Upper lobe of right lung (tissue), 1 donor: ENCODE data around the gene ZNF117. TPM values are rescaled to one million over a fixed set of nuclear protein-coding genes. Genes with fewer than 3 reads are reported as not detected.
"Not testable (repeated sequence)": the region's sequence is repeated elsewhere in the genome, so short reads cannot be mapped to it uniquely, and the experiment has no call there.

Source experiments
- ATAC-seq: fragments of 200-7000 bp; cut with Tn5 transposase; one replicate; pipeline ENCODE4 v1.9.1; 2020; ENCODE audit warnings: mild to moderate bottlenecking, moderate library complexity
- DNase-seq: peaks from one replicate; pipeline ENCODE4 v3.0.0-alpha.2; 2020
- H3K27ac ChIP-seq: fragments of 200-600 bp; one replicate; pipeline ENCODE4 v1.8.0; 2022
- H3K27me3 ChIP-seq: fragments of 200-600 bp; one replicate; pipeline ENCODE4 v1.8.0; 2022; ENCODE audit warnings: mild to moderate bottlenecking
- H3K36me3 ChIP-seq: fragments of 200-600 bp; one replicate; pipeline ENCODE4 v1.8.0; 2022
- H3K4me1 ChIP-seq: fragments of 200-600 bp; one replicate; pipeline ENCODE4 v1.8.0; 2022
- H3K4me3 ChIP-seq: fragments of 200-600 bp; one replicate; pipeline ENCODE4 v1.8.0; 2022; ENCODE audit warnings: mild to moderate bottlenecking
- H3K9me3 ChIP-seq: fragments of 200-600 bp; one replicate; pipeline ENCODE4 v1.8.0; 2022
- CTCF ChIP-seq: fragments of 200-600 bp; IDR thresholded peaks from one replicate; pipeline ENCODE4 v1.8.0; 2022; ENCODE audit warnings: antibody characterized with exemption
- intact Hi-C: fragments of 100-400 bp; cut with DNase I; formaldehyde crosslinking; loops from one replicate; pipeline ENCODE4 v1.11.0; 2022
- total RNA-seq: library from RNA; stranded (reverse); fragmentation: NEBNext Ultra II Directional; extraction: Animal tissue kit (Norgen Biotek cat#: 25700); gene quantifications from one replicate; pipeline ENCODE4 v1.2.1, GENCODE V29; 2021
- donor health status: DM: no; HTN: yes; CAD: no; lungs with severe emphysema.

ZNF117 gene
- total RNA-seq, 1 donor from 2014 or later, result 18.7 TPM

- Histone ChIP-seq H3K9me3 (no peaks in the 10 kb centered on the region), H3K27ac (no peak overlapping the region), H3K4me3 (no peak overlapping the region), H3K27me3 (peaks cover 19% of the 10 kb centered on the region), H3K4me1 (peaks cover 10% of the 10 kb centered on the region), H3K36me3 (no peaks in the 10 kb centered on the region)
- ATAC-seq (no peak), DNase-seq (no peak)
- no peak for TF ChIP-seq CTCF
- intact Hi-C loops, result no loop called here
Observed at GRCh38 chr7:64945503-64946175, 45.2 kb downstream of the ZNF117 start.

GRCh38 chr7:64944667-64945502, 46.0 kb downstream of the ZNF117 start:
- H3K4me1 ChIP-seq, H3K9me3 ChIP-seq, H3K27ac ChIP-seq, ATAC-seq, DNase-seq, intact Hi-C loops, H3K36me3 ChIP-seq, H3K4me3 ChIP-seq: not testable (repeated sequence)
- H3K27me3 ChIP-seq, result peaks cover 19% of the 10 kb centered on the region

GRCh38 chr7:64940021-64940420, 50.8 kb downstream of the ZNF117 start:
- H3K4me3 ChIP-seq, H3K9me3 ChIP-seq, DNase-seq, H3K27me3 ChIP-seq, H3K27ac ChIP-seq, ATAC-seq, H3K36me3 ChIP-seq, H3K4me1 ChIP-seq, intact Hi-C loops: not testable (repeated sequence)

GRCh38 chr7:64938540-64938939, 52.3 kb downstream of the ZNF117 start:
- no peaks in the 10 kb centered on the region for H3K27me3 ChIP-seq
- no peak overlapping the region for H3K4me3 ChIP-seq
- ATAC-seq (no peak), DNase-seq (no peak)
- intact Hi-C loops, result no loop called here
- H3K9me3 ChIP-seq, result peaks cover 11% of the 10 kb centered on the region
- H3K36me3 ChIP-seq, result no peaks in the 10 kb centered on the region
- no peaks in the 10 kb centered on the region for H3K4me1 ChIP-seq
- H3K27ac ChIP-seq, result no peak overlapping the region
- TF ChIP-seq CTCF, result no peak

GRCh38 chr7:64934478-64934877, 56.4 kb downstream of the ZNF117 start:
- intact Hi-C loops, result no loop called here
- Histone ChIP-seq H3K27me3 (no peaks in the 10 kb centered on the region), H3K4me3 (no peak overlapping the region), H3K36me3 (no peaks in the 10 kb centered on the region), H3K27ac (no peak overlapping the region), H3K4me1 (no peaks in the 10 kb centered on the region), H3K9me3 (peaks cover 11% of the 10 kb centered on the region)
- DNase-seq, result no peak
- ATAC-seq, result no peak
- no peak for TF ChIP-seq CTCF

- H3K9me3 ChIP-seq, result peaks cover 30% of the 10 kb centered on the region
- H3K4me1 ChIP-seq, H3K36me3 ChIP-seq, H3K27me3 ChIP-seq, intact Hi-C loops, H3K27ac ChIP-seq, H3K4me3 ChIP-seq, DNase-seq, ATAC-seq: not testable (repeated sequence)
Observed at GRCh38 chr7:64928252-64929187, 62.3 kb downstream of the ZNF117 start.

Other genes starting within 250 kb of the ZNF117 start
- 5.2 TPM for gene ZNF138, start 196.6 kb downstream of the ZNF117 start, total RNA-seq
- 2.3 TPM for gene ZNF273, start 87.8 kb downstream of the ZNF117 start, total RNA-seq
- 24.9 TPM for gene ERV3-1, start 15.7 kb upstream of the ZNF117 start, total RNA-seq